HL-60 (cell line): ENCODE results near the gene WTIP.

ENCODE experiments used
- DNase-seq, 2 experiments: peaks; one replicate each; pipeline ENCODE4 v3.0.0-alpha.2; 2010 to 2020; ENCODE audit warnings: low read depth in 1 of 2, low spot score in 1 of 2
- H3K27ac ChIP-seq: fragments of 250-450 bp; sonication (Bioruptor Pico); replicated peaks from 2 replicates; pipeline ENCODE4 v1.5.1; 2020; ENCODE audit warnings: mild to moderate bottlenecking, moderate library complexity
- H3K27me3 ChIP-seq: fragments of 250-450 bp; sonication (Bioruptor Pico); 2 replicates; pipeline ENCODE4 v1.5.1; 2021; ENCODE audit warnings: mild to moderate bottlenecking, moderate library complexity; ENCODE audit not compliant: insufficient read depth, poor library complexity, severe bottlenecking
- H3K4me3 ChIP-seq: replicated peaks from 2 replicates; pipeline ENCODE4 v1.5.1; 2011; ENCODE audit warnings: mild to moderate bottlenecking, control low read depth, low read length; ENCODE audit not compliant: insufficient read depth
- CTCF ChIP-seq: IDR thresholded peaks from one replicate; pipeline ENCODE4 v1.5.1; 2011; ENCODE audit warnings: low read length, control low read depth, inconsistent platforms; ENCODE audit not compliant: insufficient read depth
- GABPA ChIP-seq: IDR thresholded peaks from 2 replicates; pipeline ENCODE4 v1.6.1; 2012; ENCODE audit warnings: low read depth
- POLR2AphosphoS5 ChIP-seq: IDR thresholded peaks from 2 replicates; pipeline ENCODE4 v1.6.1; 2012; ENCODE audit warnings: low read depth
- REST ChIP-seq: IDR thresholded peaks from 2 replicates; pipeline ENCODE4 v1.6.1; 2012; ENCODE audit warnings: low read depth; ENCODE audit not compliant: insufficient replicate concordance
- SPI1 ChIP-seq: IDR thresholded peaks from 2 replicates; pipeline ENCODE4 v1.6.1; 2012; ENCODE audit warnings: low read depth, mild to moderate bottlenecking, borderline replicate concordance

Gene WTIP

GRCh38 chr19:34493649-34494044, 12.1 kb downstream of the WTIP start:
- no peak for DNase-seq
- TF ChIP-seq REST (no peak), CTCF (no peak), POLR2AphosphoS5 (no peak), GABPA (no peak), SPI1 (no peak)
- no peaks in the 10 kb centered on the region for H3K27me3 ChIP-seq
- no peak overlapping the region for H3K27ac ChIP-seq
- no peak overlapping the region for H3K4me3 ChIP-seq

- H3K4me3 ChIP-seq: no peak overlapping the region
- TF ChIP-seq SPI1 (no peak), REST (no peak), GABPA (no peak), CTCF (no peak)
- no peaks in the 10 kb centered on the region for H3K27me3 ChIP-seq
- H3K27ac ChIP-seq: no peak overlapping the region
- no peak for DNase-seq
Observed at GRCh38 chr19:34494601-34495000, 13.0 kb downstream of the WTIP start.

GRCh38 chr19:34495416-34495815, 13.9 kb downstream of the WTIP start:
- H3K27me3 ChIP-seq: peaks cover 2% of the 10 kb centered on the region
- no peak for DNase-seq
- no peak overlapping the region for H3K27ac ChIP-seq
- TF ChIP-seq GABPA (no peak), POLR2AphosphoS5 (no peak), CTCF (no peak), REST (no peak), SPI1 (no peak)
- no peak overlapping the region for H3K4me3 ChIP-seq
